Liver (tissue), 9 donors: ENCODE measurements around the gene PDE3A. TPM values are rescaled to one million over a fixed set of nuclear protein-coding genes. Genes with fewer than 3 reads are reported as not detected.

Experiments
- DNase-seq: peaks from one replicate; pipeline ENCODE4 v3.0.0-alpha.2; 2017; ENCODE audit warnings: low spot score
- H3K27ac ChIP-seq, 2 donors: one replicate each; pipeline ENCODE4 v1.7.0; 2013; ENCODE audit warnings: inconsistent platforms in 2 of 2, low read length in 2 of 2, control low read depth in 1 of 2, low read depth in 1 of 2, mild to moderate bottlenecking in 1 of 2
- H3K27me3 ChIP-seq, 4 donors: one replicate each; pipeline versions ENCODE4 v1.6.1 to v1.7.0; 2013; ENCODE audit warnings: low read length in 3 of 4, inconsistent platforms in 1 of 4, mild to moderate bottlenecking in 1 of 4, moderate library complexity in 1 of 4; ENCODE audit not compliant: control insufficient read depth in 4 of 4, insufficient read depth in 4 of 4
- H3K36me3 ChIP-seq, 4 donors: one replicate each; pipeline versions ENCODE4 v1.6.1 to v1.7.0; 2013; ENCODE audit warnings: low read length in 3 of 4, mild to moderate bottlenecking in 3 of 4, low read depth in 1 of 4, moderate library complexity in 1 of 4; ENCODE audit not compliant: control insufficient read depth in 4 of 4, insufficient read depth in 3 of 4
- H3K4me1 ChIP-seq, 4 donors: one replicate each; pipeline versions ENCODE4 v1.6.1 to v1.7.0; 2013; ENCODE audit warnings: low read length in 3 of 4, mild to moderate bottlenecking in 3 of 4, moderate library complexity in 1 of 4; ENCODE audit not compliant: control insufficient read depth in 4 of 4, insufficient read depth in 4 of 4
- H3K4me3 ChIP-seq, 3 donors: one replicate each; pipeline versions ENCODE4 v1.6.1 to v1.7.0; 2013; ENCODE audit warnings: low read length in 3 of 3, control low read depth in 1 of 3, low read depth in 1 of 3, mild to moderate bottlenecking in 1 of 3
- H3K9ac ChIP-seq, 2 donors: one replicate each; pipeline ENCODE4 v1.7.0; 2013; ENCODE audit warnings: low read length in 2 of 2, mild to moderate bottlenecking in 2 of 2, moderate library complexity in 2 of 2, control low read depth in 1 of 2, low read depth in 1 of 2
- H3K9me3 ChIP-seq, 4 donors: one replicate each; pipeline versions ENCODE4 v1.6.1 to v1.7.0; 2013; ENCODE audit warnings: low read length in 3 of 4; ENCODE audit not compliant: control insufficient read depth in 4 of 4
- ATF3 ChIP-seq: IDR thresholded peaks from 2 replicates; pipeline ENCODE4 v1.6.1; 2016; ENCODE audit warnings: antibody characterized with exemption
- CTCF ChIP-seq: fragments of 150-350 bp; IDR thresholded peaks from 2 replicates; pipeline ENCODE4 v1.5.1; 2017; ENCODE audit warnings: improper control_type of control experiment, low read depth, low read length; ENCODE audit not compliant: missing input control
- EGR1 ChIP-seq, 2 donors: IDR thresholded peaks; 2 replicates each; pipeline ENCODE4 v1.6.1; 2016 to 2018; ENCODE audit warnings: antibody characterized with exemption in 2 of 2, low read depth in 2 of 2
- FOXA1 ChIP-seq: IDR thresholded peaks from 2 replicates; pipeline ENCODE4 v1.6.1; 2016; ENCODE audit warnings: antibody characterized with exemption
- FOXA2 ChIP-seq: IDR thresholded peaks from 2 replicates; pipeline ENCODE4 v1.6.1; 2016; ENCODE audit warnings: antibody characterized with exemption
- GABPA ChIP-seq, 2 donors: IDR thresholded peaks in 1 of 2; conservative IDR thresholded peaks in 1 of 2; 2 replicates each; pipeline ENCODE4 v1.6.1; 2016; ENCODE audit warnings: antibody characterized with exemption in 2 of 2, mild to moderate bottlenecking in 1 of 2, moderate library complexity in 1 of 2
- HNF4A ChIP-seq, 2 donors: conservative IDR thresholded peaks; 2 replicates each; pipeline ENCODE4 v1.6.1; 2016; ENCODE audit warnings: antibody characterized with exemption in 2 of 2, mild to moderate bottlenecking in 2 of 2
- HNF4G ChIP-seq: IDR thresholded peaks from 2 replicates; pipeline ENCODE4 v1.6.1; 2016; ENCODE audit warnings: antibody characterized with exemption
- JUND ChIP-seq, 2 donors: IDR thresholded peaks; 2 replicates each; pipeline ENCODE4 v1.6.1; 2016; ENCODE audit warnings: antibody characterized with exemption in 2 of 2
- MAX ChIP-seq: IDR thresholded peaks from 2 replicates; pipeline ENCODE4 v1.6.1; 2016; ENCODE audit warnings: antibody characterized with exemption
- NR2F2 ChIP-seq: IDR thresholded peaks from 2 replicates; pipeline ENCODE4 v1.6.1; 2016; ENCODE audit warnings: antibody characterized with exemption
- RAD21 ChIP-seq, 2 donors: IDR thresholded peaks; 2 replicates each; pipeline ENCODE4 v1.6.1; 2016; ENCODE audit warnings: antibody characterized with exemption in 2 of 2, mild to moderate bottlenecking in 2 of 2
- REST ChIP-seq: IDR thresholded peaks from 2 replicates; pipeline ENCODE4 v1.6.1; 2016; ENCODE audit warnings: antibody characterized with exemption, mild to moderate bottlenecking
- RXRA ChIP-seq, 2 donors: IDR thresholded peaks; 2 replicates each; pipeline ENCODE4 v1.6.1; 2017 to 2018; ENCODE audit warnings: antibody characterized with exemption in 2 of 2, mild to moderate bottlenecking in 1 of 2
- SP1 ChIP-seq: IDR thresholded peaks from 2 replicates; pipeline ENCODE4 v1.6.1; 2018; ENCODE audit warnings: antibody characterized with exemption, mild to moderate bottlenecking
- TAF1 ChIP-seq: conservative IDR thresholded peaks from 2 replicates; pipeline ENCODE4 v1.6.1; 2016; ENCODE audit warnings: antibody characterized with exemption, mild to moderate bottlenecking
- YY1 ChIP-seq: IDR thresholded peaks from 2 replicates; pipeline ENCODE4 v1.6.1; 2016; ENCODE audit warnings: antibody characterized with exemption, mild to moderate bottlenecking
- ZBTB33 ChIP-seq: IDR thresholded peaks from 2 replicates; pipeline ENCODE4 v1.6.1; 2016; ENCODE audit warnings: antibody characterized with exemption
- WGBS: extraction: QIAGEN DNeasy Blood & Tissue Kit; methylation state at CpG from one replicate; pipeline ENCODE4 v1.1.7; 2013; 5-methylcytosine and 5-hydroxymethylcytosine counted together
- polyA plus RNA-seq, 2 donors: library from polyadenylated mRNA; stranded (reverse) in 1 of 2; unstranded in 1 of 2; fragments of 200-250 nt in 1 of 2; fragments of >200 nt in 1 of 2; fragmentation: Nextera tagmentation in 1 of 2; extraction: Ambion mirVana in 1 of 2; gene quantifications; one replicate each; pipeline versions ENCODE4 v1.2.1 to v1.2.3, GENCODE V29; 2013 to 2015
- total RNA-seq, 2 donors: library from RNA; depleted of rRNA; stranded (reverse); fragments of >200 nt; gene quantifications; one replicate each; pipeline ENCODE4 v1.2.3, GENCODE V29; 2014
- donor health status: healthy.
- donor health status: healthy.
- donor health status: healthy.
- donor health status: healthy.
- donor health status: healthy.

PDE3A gene
- total and polyA plus RNA-seq, 4 donors = 0.50 to 3.8 (median 2.2) TPM

GRCh38 chr12:20491290-20491689, 123.0 kb downstream of the PDE3A start:
- Histone ChIP-seq H3K9ac (no peak overlapping the region), H3K4me3 (no peak overlapping the region), H3K27me3 (no peaks in the 10 kb centered on the region), H3K4me1 (no peaks in the 10 kb centered on the region), H3K9me3 (no peaks in the 10 kb centered on the region), H3K36me3 (no peaks in the 10 kb centered on the region), H3K27ac (no peak overlapping the region)
- no peak for TF ChIP-seq ATF3
- no peak for TF ChIP-seq NR2F2
- no peak for TF ChIP-seq YY1
- TF ChIP-seq FOXA2 = no peak
- TF ChIP-seq GABPA (IDR thresholded peaks at IDR 0.05 in 1 of 2, conservative IDR thresholded peaks at IDR 0.05 in 1 of 2) = no peak
- TF ChIP-seq FOXA1 = no peak
- no peak for DNase-seq
- 78% methylated on average over 5 of the region's 5 CpGs for WGBS

GRCh38 chr12:20492251-20492760, 124.0 kb downstream of the PDE3A start:
- no peak for TF ChIP-seq HNF4G
- no peak for TF ChIP-seq NR2F2
- TF ChIP-seq RAD21 (IDR thresholded peaks at IDR 0.05) = no peak
- no peak for TF ChIP-seq YY1
- TF ChIP-seq SP1 = no peak
- no peak for TF ChIP-seq ATF3
- no peak for TF ChIP-seq RXRA (IDR thresholded peaks at IDR 0.05)
- TF ChIP-seq JUND (IDR thresholded peaks at IDR 0.05) = no peak
- TF ChIP-seq MAX = no peak
- TF ChIP-seq TAF1 = no peak
- TF ChIP-seq REST = no peak
- no peak for TF ChIP-seq FOXA2
- no peak for TF ChIP-seq CTCF
- TF ChIP-seq GABPA (IDR thresholded peaks at IDR 0.05 in 1 of 2, conservative IDR thresholded peaks at IDR 0.05 in 1 of 2) = no peak
- no peak for TF ChIP-seq FOXA1
- no peak for TF ChIP-seq ZBTB33
- TF ChIP-seq EGR1 (IDR thresholded peaks at IDR 0.05; ENCODE audit: low read depth in 2 of 2) = no peak
- no peak for TF ChIP-seq HNF4A (conservative IDR thresholded peaks at IDR 0.05)

More at GRCh38 chr12:20492251-20492760, 124.0 kb downstream of the PDE3A start:
- H3K9ac ChIP-seq = no peak overlapping the region
- no peaks in the 10 kb centered on the region for H3K4me1 ChIP-seq
- H3K36me3 ChIP-seq = no peaks in the 10 kb centered on the region
- H3K9me3 ChIP-seq = no peaks in the 10 kb centered on the region
- H3K27me3 ChIP-seq = no peaks in the 10 kb centered on the region
- H3K27ac ChIP-seq = no peak overlapping the region
- no peak for DNase-seq
- WGBS = 78% methylated on average over 4 of the region's 4 CpGs
- no peak overlapping the region for H3K4me3 ChIP-seq
